CD8-positive, alpha-beta memory T cell (primary cell): ENCODE data around the gene EPS15. TPM values are rescaled to one million over a fixed set of nuclear protein-coding genes. Genes with fewer than 3 reads are reported as not detected.
"Not testable (repeated sequence)": the region's sequence is repeated elsewhere in the genome, so short reads cannot be mapped to it uniquely, and the experiment has no call there.

Experiments used
- CTCF ChIA-PET: fragments of 350-600 bp; sonication (Branson Sonifier 250); formaldehyde crosslinking; loops from one replicate; lab custom pipeline; 2021; ENCODE audit warnings: antibody characterized with exemption; lab: Charles Lee
- POLR2A ChIA-PET: fragments of 350-600 bp; sonication (Branson Sonifier 250); formaldehyde crosslinking; loops from one replicate; lab custom pipeline; 2021; ENCODE audit warnings: antibody characterized with exemption; lab: Charles Lee
- DNase-seq, 5 donors: peaks; one replicate each; pipeline versions ENCODE4 v3.0.0 to v3.0.0-alpha.2; 2020 to 2022; ENCODE audit warnings: mixed read lengths in 1 of 5
- H3K27ac ChIP-seq: one replicate; pipeline ENCODE4 v1.7.0; 2013; ENCODE audit warnings: low read depth, mild to moderate bottlenecking, low read length, moderate library complexity
- H3K27me3 ChIP-seq: 2 replicates; pipeline ENCODE4 v1.7.0; 2013; ENCODE audit warnings: low read length, mild to moderate bottlenecking; ENCODE audit not compliant: insufficient read depth, poor library complexity, severe bottlenecking
- H3K36me3 ChIP-seq: 2 replicates; pipeline ENCODE4 v1.7.0; 2013; ENCODE audit warnings: mild to moderate bottlenecking, low read length, moderate library complexity; ENCODE audit not compliant: insufficient read depth
- H3K4me1 ChIP-seq: 2 replicates; pipeline ENCODE4 v1.7.0; 2013; ENCODE audit warnings: mild to moderate bottlenecking, low read length, moderate library complexity; ENCODE audit not compliant: insufficient read depth
- H3K4me3 ChIP-seq: 2 replicates; pipeline ENCODE4 v1.7.0; 2013; ENCODE audit warnings: mild to moderate bottlenecking, low read length
- H3K9me3 ChIP-seq: 2 replicates; pipeline ENCODE4 v1.7.0; 2013; ENCODE audit warnings: mild to moderate bottlenecking, low read length
- H3K27ac Mint-ChIP-seq, 8 donors: one replicate each; pipeline ENCODE4 v1.8.0; 2020 to 2021; ENCODE audit warnings: mixed read lengths in 8 of 8, mild to moderate bottlenecking in 6 of 8, inconsistent platforms in 3 of 8, moderate library complexity in 3 of 8
- H3K27me3 Mint-ChIP-seq, 2 donors: one replicate each; pipeline ENCODE4 v1.8.0; 2020 to 2021; ENCODE audit warnings: mixed read lengths in 2 of 2, mild to moderate bottlenecking in 1 of 2, moderate library complexity in 1 of 2
- H3K36me3 Mint-ChIP-seq, 3 donors: one replicate each; pipeline ENCODE4 v1.8.0; 2020 to 2021; ENCODE audit warnings: mixed read lengths in 3 of 3, inconsistent platforms in 1 of 3, mild to moderate bottlenecking in 1 of 3
- H3K4me1 Mint-ChIP-seq, 3 donors: one replicate each; pipeline ENCODE4 v1.8.0; 2020 to 2021; ENCODE audit warnings: mixed read lengths in 3 of 3, inconsistent platforms in 1 of 3, mild to moderate bottlenecking in 1 of 3
- H3K4me3 Mint-ChIP-seq, 7 donors: one replicate each; pipeline ENCODE4 v1.8.0; 2020 to 2021; ENCODE audit warnings: mixed read lengths in 7 of 7, mild to moderate bottlenecking in 6 of 7, moderate library complexity in 4 of 7, inconsistent platforms in 2 of 7
- H3K9me3 Mint-ChIP-seq, 5 donors: one replicate each; pipeline ENCODE4 v1.8.0; 2020 to 2022; ENCODE audit warnings: mixed read lengths in 5 of 5, mild to moderate bottlenecking in 3 of 5, moderate library complexity in 2 of 5, inconsistent platforms in 1 of 5
- polyA plus RNA-seq: library from polyadenylated mRNA; unstranded; fragments of 300-500 nt; fragmentation: Illumina TruSeq; gene quantifications from one replicate; pipeline ENCODE4 v1.2.3, GENCODE V29; 2021
- total RNA-seq, 2 experiments: library from RNA; stranded (reverse); gene quantifications; one replicate each; pipeline ENCODE4 v1.2.3, GENCODE V29; 2021

The EPS15 gene
- total and polyA plus RNA-seq, 3 experiments from 2014 or later = 59.6 to 112 (median 108) TPM

DNA sequence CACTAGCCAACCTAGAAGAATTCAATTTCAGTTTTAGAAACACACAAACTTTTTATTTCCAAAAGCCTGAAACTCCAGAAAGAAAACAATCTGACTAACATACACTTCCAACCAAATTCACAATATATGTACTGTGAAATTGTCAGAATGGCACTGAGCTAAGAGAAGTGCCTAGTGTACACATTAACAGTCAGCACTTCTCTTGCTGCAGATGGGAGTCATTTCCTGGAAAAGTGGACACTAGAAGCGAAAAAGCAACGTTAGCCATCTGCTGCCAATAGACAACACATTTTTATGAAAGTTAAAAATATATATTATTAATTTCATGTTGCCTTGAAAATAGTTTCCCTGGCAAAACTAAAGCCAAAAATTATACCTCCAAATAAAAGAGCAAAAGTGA, 66.1 kb downstream of the EPS15 start:
- peaks cover 11 to 12% (median 12%) of the 10 kb centered on the region in 3 donors for H3K4me1 Mint-ChIP-seq
- no peaks in the 10 kb centered on the region for H3K27me3 Mint-ChIP-seq
- H3K27ac Mint-ChIP-seq = no peak overlapping the region
- Histone ChIP-seq H3K4me1 (no peaks in the 10 kb centered on the region), H3K4me3 (no peak overlapping the region), H3K36me3 (no peaks in the 10 kb centered on the region), H3K27ac (no peak overlapping the region), H3K9me3 (no peaks in the 10 kb centered on the region), H3K27me3 (no peaks in the 10 kb centered on the region)
- H3K4me3 Mint-ChIP-seq = no peak overlapping the region
- no peaks in the 10 kb centered on the region for H3K9me3 Mint-ChIP-seq
- H3K36me3 Mint-ChIP-seq = peaks cover 4 to 66% (median 23%) of the 10 kb centered on the region in 3 donors
- ChIA-PET POLR2A (no interaction called here), CTCF (no interaction called here)
- DNase-seq = no peak

DNA sequence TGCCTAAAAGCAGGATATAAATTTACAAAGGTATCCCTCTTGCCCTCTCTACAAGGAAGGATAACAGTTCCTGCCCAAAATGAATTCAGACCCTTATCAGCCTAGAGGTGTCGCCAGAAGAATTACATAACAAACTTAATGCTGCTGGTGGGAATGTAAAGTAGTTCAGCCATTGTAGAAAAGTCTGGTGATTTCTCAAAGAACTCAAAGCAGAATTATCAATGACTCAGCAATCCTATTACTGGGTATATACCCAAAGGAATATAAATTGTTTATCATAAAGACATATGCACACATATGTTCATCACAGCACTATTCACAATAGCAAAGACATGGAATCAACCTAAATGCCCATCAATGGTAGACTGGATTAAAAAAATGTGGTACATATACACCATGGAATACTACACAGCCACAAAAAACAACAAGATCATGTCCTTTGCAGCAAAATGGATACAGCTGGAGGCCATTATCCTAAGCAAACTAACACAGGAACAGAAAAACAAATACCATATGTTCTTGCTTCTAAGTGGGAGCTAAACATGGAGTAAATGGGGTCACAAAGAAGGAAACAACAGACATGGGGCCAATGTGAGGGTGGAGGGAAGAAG, 70.1 kb downstream of the EPS15 start:
- CTCF ChIA-PET, DNase-seq, H3K9me3 ChIP-seq, H3K27ac ChIP-seq, H3K4me3 ChIP-seq, H3K4me3 Mint-ChIP-seq, H3K4me1 ChIP-seq, H3K9me3 Mint-ChIP-seq, H3K27me3 ChIP-seq, H3K36me3 ChIP-seq, H3K27me3 Mint-ChIP-seq, POLR2A ChIA-PET: not testable (repeated sequence)
- peaks cover 36 to 45% (median 43%) of the 10 kb centered on the region in 3 donors for H3K4me1 Mint-ChIP-seq
- H3K27ac Mint-ChIP-seq = peak overlapping the region in 1 of 8 donors; percentile 66
- peaks cover 6 to 74% (median 14%) of the 10 kb centered on the region in 3 donors for H3K36me3 Mint-ChIP-seq

DNA sequence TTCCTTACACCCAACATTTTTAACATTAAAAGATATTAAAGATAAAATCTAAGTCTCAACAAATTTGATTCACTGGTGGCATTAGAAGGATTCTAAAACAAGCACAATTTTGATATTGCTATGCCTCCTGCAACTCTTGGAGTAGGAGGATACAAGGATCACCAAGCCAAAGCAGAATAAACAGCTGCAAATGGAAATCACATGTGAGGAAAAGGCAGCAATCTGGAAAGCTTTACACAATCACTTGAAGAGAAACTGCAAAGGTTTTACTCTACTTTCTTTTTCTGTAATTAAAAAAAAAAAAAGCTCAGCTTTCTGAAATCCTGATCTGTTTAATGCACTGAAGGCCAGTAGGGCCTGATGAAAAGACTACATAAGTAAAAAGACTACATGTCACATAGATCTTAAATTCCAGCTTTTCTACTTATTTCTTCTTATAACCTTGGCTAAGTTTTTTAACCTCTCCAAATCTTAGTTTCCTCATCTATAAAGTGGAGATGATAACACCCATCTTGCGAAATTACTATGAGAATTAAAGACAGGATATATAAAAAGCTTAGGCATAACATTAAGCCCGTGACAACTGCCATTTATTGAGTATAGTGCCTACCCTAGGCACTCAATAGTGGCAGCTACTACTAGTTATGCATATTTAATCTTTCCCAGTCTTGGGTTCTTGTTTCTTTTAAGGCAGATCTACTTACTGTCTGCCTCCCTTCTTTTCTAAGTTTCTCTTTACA, 73.5 kb downstream of the EPS15 start:
- H3K27ac Mint-ChIP-seq = peak overlapping the region in 4 of 8 donors; percentile 14 to 61 (median 34)
- no peaks in the 10 kb centered on the region for H3K27me3 ChIP-seq

DNA sequence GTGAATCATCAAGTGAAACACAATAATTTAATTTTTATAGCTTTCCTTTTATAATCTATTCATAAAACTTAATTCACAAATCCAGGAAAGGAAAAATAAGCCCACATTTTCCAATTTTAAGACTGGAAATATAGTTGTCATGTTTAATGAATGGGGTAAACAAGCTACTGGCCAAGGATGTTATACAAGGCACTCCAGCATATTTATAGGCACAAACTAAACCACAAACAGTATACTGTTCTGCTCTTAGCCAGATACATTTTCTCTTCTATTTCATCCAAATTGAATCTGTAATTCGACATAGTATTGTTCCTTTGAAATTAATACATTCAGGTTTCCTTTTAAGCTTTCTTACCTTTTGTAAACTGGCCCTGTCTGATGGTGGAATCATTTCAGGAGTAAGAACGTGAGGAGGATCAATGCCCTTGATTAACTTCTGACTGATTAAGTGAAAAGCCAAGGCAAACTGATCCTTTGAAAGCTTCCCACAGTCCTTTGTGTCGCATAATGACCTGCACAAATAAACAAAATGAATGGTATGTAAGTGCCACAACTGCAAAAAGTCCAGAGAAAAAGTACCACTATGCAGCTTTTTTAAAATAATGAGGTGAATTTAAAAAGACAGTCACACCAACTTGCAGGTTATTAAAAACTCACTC, 74.4 kb downstream of the EPS15 start:
- Histone ChIP-seq H3K4me3 (no peak overlapping the region), H3K36me3 (peaks cover 6% of the 10 kb centered on the region), H3K4me1 (peaks cover 6% of the 10 kb centered on the region), H3K9me3 (no peaks in the 10 kb centered on the region), H3K27ac (no peak overlapping the region), H3K27me3 (no peaks in the 10 kb centered on the region)
- DNase-seq = no peak
- Mint-ChIP-seq H3K27me3 (no peaks in the 10 kb centered on the region), H3K4me3 (peak overlapping the region in 1 of 7 donors; percentile 25), H3K9me3 (no peaks in the 10 kb centered on the region), H3K27ac (no peak overlapping the region), H3K4me1 (peaks cover 59 to 81% (median 77%) of the 10 kb centered on the region in 3 donors), H3K36me3 (peaks cover 6 to 82% (median 21%) of the 10 kb centered on the region in 3 donors)
- ChIA-PET POLR2A (no interaction called here), CTCF (no interaction called here)

More for the DNA sequence above, 73.5 kb downstream of the EPS15 start:
- Mint-ChIP-seq H3K4me3 (no peak overlapping the region), H3K4me1 (peaks cover 59 to 76% (median 73%) of the 10 kb centered on the region in 3 donors), H3K9me3 (no peaks in the 10 kb centered on the region), H3K36me3 (peaks cover 6 to 84% (median 19%) of the 10 kb centered on the region in 3 donors), H3K27me3 (no peaks in the 10 kb centered on the region)
- Histone ChIP-seq H3K27ac (no peak overlapping the region), H3K4me1 (peaks cover 6% of the 10 kb centered on the region), H3K9me3 (no peaks in the 10 kb centered on the region), H3K4me3 (no peak overlapping the region), H3K36me3 (peaks cover 6% of the 10 kb centered on the region)
- ChIA-PET POLR2A (no interaction called here), CTCF (no interaction called here)
- DNase-seq = no peak

DNA sequence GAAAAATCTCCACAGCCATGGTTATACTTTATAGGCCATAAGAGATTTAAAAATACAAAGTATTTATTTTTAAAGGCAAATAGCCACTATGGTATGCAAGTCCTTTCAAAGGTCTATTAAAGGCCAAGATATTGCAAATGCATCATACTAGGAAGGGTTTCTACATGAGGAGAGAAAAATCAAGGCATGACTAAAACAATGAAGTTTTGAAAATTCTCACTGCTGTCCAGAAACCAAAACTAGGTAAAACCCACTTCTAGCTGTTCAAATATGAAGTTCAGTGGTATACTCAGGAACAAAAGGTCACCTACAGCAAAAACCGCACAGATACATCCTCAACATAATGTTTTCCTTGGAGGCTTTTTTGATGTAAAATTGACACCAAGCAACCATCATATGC, 75.0 kb downstream of the EPS15 start:
- Mint-ChIP-seq H3K9me3 (no peaks in the 10 kb centered on the region), H3K36me3 (peaks cover 6 to 82% (median 16%) of the 10 kb centered on the region in 3 donors), H3K27ac (peak overlapping the region in 2 of 8 donors; percentile 35 to 54), H3K4me3 (no peak overlapping the region), H3K27me3 (no peaks in the 10 kb centered on the region), H3K4me1 (peaks cover 56 to 79% (median 78%) of the 10 kb centered on the region in 3 donors)
- Histone ChIP-seq H3K36me3 (peaks cover 6% of the 10 kb centered on the region), H3K27ac (no peak overlapping the region), H3K4me1 (peaks cover 6% of the 10 kb centered on the region), H3K4me3 (no peak overlapping the region), H3K9me3 (no peaks in the 10 kb centered on the region), H3K27me3 (no peaks in the 10 kb centered on the region)
- POLR2A ChIA-PET = no interaction called here
- CTCF ChIA-PET = no interaction called here
- DNase-seq = no peak

DNA sequence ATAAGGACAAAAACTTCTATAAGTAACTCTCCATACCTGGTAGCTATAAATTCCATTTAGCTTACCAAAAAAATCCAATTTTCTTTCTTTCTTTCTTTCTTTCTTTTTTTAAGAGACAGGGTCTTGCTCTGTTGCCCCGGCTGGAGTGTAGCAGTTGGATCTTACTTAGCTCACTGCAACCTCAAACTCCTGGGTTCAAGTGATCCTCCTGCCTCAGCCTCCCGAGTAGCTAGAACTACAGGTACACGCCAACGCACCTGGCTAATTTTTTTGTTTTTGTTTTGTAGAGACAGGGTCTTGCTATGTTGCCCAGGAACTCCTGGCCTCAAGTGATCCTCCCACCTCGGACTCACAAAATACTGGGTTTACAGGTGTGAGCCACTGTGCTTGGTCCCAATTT, 75.5 kb downstream of the EPS15 start:
- ChIA-PET CTCF (no interaction called here), POLR2A (no interaction called here)
- Histone ChIP-seq H3K4me1 (peaks cover 6% of the 10 kb centered on the region), H3K9me3 (no peaks in the 10 kb centered on the region), H3K36me3 (peaks cover 10% of the 10 kb centered on the region), H3K27ac (no peak overlapping the region), H3K27me3 (no peaks in the 10 kb centered on the region), H3K4me3 (no peak overlapping the region)
- H3K9me3 Mint-ChIP-seq = no peaks in the 10 kb centered on the region
- no peak for DNase-seq
- H3K27ac Mint-ChIP-seq = peak overlapping the region in 1 of 8 donors; percentile 54
- H3K36me3 Mint-ChIP-seq = peaks cover 6 to 83% (median 17%) of the 10 kb centered on the region in 3 donors
- H3K4me3 Mint-ChIP-seq = no peak overlapping the region
- no peaks in the 10 kb centered on the region for H3K27me3 Mint-ChIP-seq
- H3K4me1 Mint-ChIP-seq = peaks cover 55 to 82% (median 79%) of the 10 kb centered on the region in 3 donors

DNA sequence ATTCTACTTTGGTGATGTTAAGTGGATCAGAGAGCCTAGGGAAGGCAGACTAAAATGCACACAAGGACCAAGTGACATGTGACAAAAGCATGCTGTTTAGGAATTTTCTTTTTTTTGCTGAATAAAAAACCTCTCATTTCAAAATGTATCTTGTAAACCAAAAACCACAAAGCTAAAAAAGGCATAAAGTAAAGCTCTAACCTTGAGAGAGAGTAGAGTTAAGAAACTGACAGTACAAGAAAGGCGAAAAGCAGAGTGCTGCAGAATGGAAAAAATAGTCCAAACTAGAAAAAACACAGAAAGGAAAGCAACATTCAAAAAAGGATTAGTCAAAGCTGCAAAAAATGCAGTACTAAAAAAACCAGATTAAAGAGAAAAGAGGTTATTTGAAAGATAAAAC, 76.5 kb downstream of the EPS15 start:
- no peak for DNase-seq
- ChIA-PET CTCF (no interaction called here), POLR2A (interaction anchor here (0.6 kb wide), 1 partner anchor 33 kb away, joined by 5 read pairs; no protein-coding TSS in a partner anchor)
- H3K4me1 Mint-ChIP-seq = peaks cover 48 to 75% (median 74%) of the 10 kb centered on the region in 3 donors
- Histone ChIP-seq H3K4me3 (no peak overlapping the region), H3K9me3 (no peaks in the 10 kb centered on the region), H3K27ac (no peak overlapping the region), H3K4me1 (peaks cover 6% of the 10 kb centered on the region), H3K36me3 (peaks cover 12% of the 10 kb centered on the region), H3K27me3 (no peaks in the 10 kb centered on the region)
- H3K9me3 Mint-ChIP-seq = no peaks in the 10 kb centered on the region
- no peaks in the 10 kb centered on the region for H3K27me3 Mint-ChIP-seq
- H3K27ac Mint-ChIP-seq = peak overlapping the region in 7 of 8 donors; percentile 21 to 89 (median 61)
- H3K36me3 Mint-ChIP-seq = peaks cover 6 to 84% (median 17%) of the 10 kb centered on the region in 3 donors
- peak overlapping the region in 2 of 7 donors; percentile 15 to 30 for H3K4me3 Mint-ChIP-seq
